Neural progenitor cell (in vitro differentiated cells): Measurements from ENCODE around the gene IRGC. TPM values are rescaled to one million over a fixed set of nuclear protein-coding genes. Genes with fewer than 3 reads are reported as not detected.

Experiments used
- DNase-seq: peaks from one replicate; pipeline ENCODE4 v3.0.0-alpha.2; 2016; ENCODE audit warnings: low spot score
- H2AFZ ChIP-seq: fragments of 200-600 bp; sonication (generic); replicated peaks from 2 replicates; pipeline ENCODE4 v1.6.1; 2016; ENCODE audit warnings: antibody characterized with exemption
- H3F3A ChIP-seq: fragments of 200-600 bp; sonication (generic); 2 replicates; pipeline ENCODE4 v1.6.1; 2016; ENCODE audit warnings: antibody characterized with exemption, low read depth
- H3K27ac ChIP-seq: fragments of 200-600 bp; sonication (generic); 2 replicates; pipeline ENCODE4 v1.5.1; 2016; ENCODE audit warnings: mild to moderate bottlenecking
- H3K27me3 ChIP-seq: fragments of 200-600 bp; sonication (generic); 2 replicates; pipeline ENCODE4 v1.6.1; 2016; ENCODE audit warnings: mild to moderate bottlenecking, moderate library complexity
- H3K36me3 ChIP-seq: fragments of 200-600 bp; sonication (generic); 2 replicates; pipeline ENCODE4 v1.5.1; 2016
- H3K4me1 ChIP-seq: fragments of 200-600 bp; sonication (generic); 2 replicates; pipeline ENCODE4 v1.6.1; 2016; ENCODE audit warnings: mixed run types
- H3K4me2 ChIP-seq: fragments of 200-600 bp; sonication (generic); 2 replicates; pipeline ENCODE4 v1.6.1; 2016
- H3K4me3 ChIP-seq: fragments of 200-600 bp; sonication (generic); 2 replicates; pipeline ENCODE4 v1.5.1; 2016
- H3K79me2 ChIP-seq: fragments of 200-600 bp; sonication (generic); 2 replicates; pipeline ENCODE4 v1.6.1; 2016; ENCODE audit warnings: low read depth
- H3K9ac ChIP-seq: fragments of 200-600 bp; sonication (generic); 2 replicates; pipeline ENCODE4 v1.6.1; 2016
- H3K9me3 ChIP-seq: fragments of 200-600 bp; sonication (generic); 2 replicates; pipeline ENCODE4 v1.5.1; 2016; ENCODE audit warnings: low read depth
- H4K20me1 ChIP-seq: fragments of 200-600 bp; sonication (generic); 2 replicates; pipeline ENCODE4 v1.6.1; 2016; ENCODE audit warnings: low read depth
- H3K27ac Mint-ChIP-seq: 3 replicates; pipeline ENCODE4 v1.8.0; 2021; ENCODE audit warnings: mixed read lengths
- H3K27me3 Mint-ChIP-seq: 2 replicates; pipeline ENCODE4 v1.8.0; 2022; ENCODE audit warnings: low read depth, mild to moderate bottlenecking, inconsistent platforms, moderate library complexity, mixed read lengths; ENCODE audit not compliant: insufficient read depth
- H3K36me3 Mint-ChIP-seq: 3 replicates; pipeline ENCODE4 v1.8.0; 2021; ENCODE audit warnings: mixed read lengths
- H3K4me1 Mint-ChIP-seq: 3 replicates; pipeline ENCODE4 v1.8.0; 2021; ENCODE audit warnings: mixed read lengths
- H3K4me3 Mint-ChIP-seq: 3 replicates; pipeline ENCODE4 v1.8.0; 2021; ENCODE audit warnings: mild to moderate bottlenecking, moderate library complexity, mixed read lengths
- H3K9me3 Mint-ChIP-seq: 3 replicates; pipeline ENCODE4 v1.8.0; 2020; ENCODE audit warnings: mixed read lengths
- EZH2 ChIP-seq: fragments of 200-600 bp; sonication (generic); IDR thresholded peaks from 2 replicates; pipeline ENCODE4 v1.6.1; 2017; ENCODE audit warnings: antibody characterized with exemption, mild to moderate bottlenecking, moderate library complexity
- EZH2phosphoT487 ChIP-seq: fragments of 200-600 bp; sonication (generic); IDR thresholded peaks from 2 replicates; pipeline ENCODE4 v1.6.1; 2017; ENCODE audit warnings: antibody characterized with exemption
- total RNA-seq: library from RNA; depleted of rRNA; stranded (reverse); fragments of >200 nt; gene quantifications from 2 replicates; pipeline ENCODE4 v1.2.3, GENCODE V29; 2015; ENCODE audit warnings: low replicate concordance
- TF ChIP-seq, protein P1 (sequence below): fragments of 200-600 bp; sonication (generic); IDR thresholded peaks from 2 replicates; pipeline ENCODE4 v1.5.1; 2017; ENCODE audit warnings: antibody characterized with exemption, mild to moderate bottlenecking

Gene IRGC
- total RNA-seq, 1 donor from 2014 or later: not detected

DNA sequence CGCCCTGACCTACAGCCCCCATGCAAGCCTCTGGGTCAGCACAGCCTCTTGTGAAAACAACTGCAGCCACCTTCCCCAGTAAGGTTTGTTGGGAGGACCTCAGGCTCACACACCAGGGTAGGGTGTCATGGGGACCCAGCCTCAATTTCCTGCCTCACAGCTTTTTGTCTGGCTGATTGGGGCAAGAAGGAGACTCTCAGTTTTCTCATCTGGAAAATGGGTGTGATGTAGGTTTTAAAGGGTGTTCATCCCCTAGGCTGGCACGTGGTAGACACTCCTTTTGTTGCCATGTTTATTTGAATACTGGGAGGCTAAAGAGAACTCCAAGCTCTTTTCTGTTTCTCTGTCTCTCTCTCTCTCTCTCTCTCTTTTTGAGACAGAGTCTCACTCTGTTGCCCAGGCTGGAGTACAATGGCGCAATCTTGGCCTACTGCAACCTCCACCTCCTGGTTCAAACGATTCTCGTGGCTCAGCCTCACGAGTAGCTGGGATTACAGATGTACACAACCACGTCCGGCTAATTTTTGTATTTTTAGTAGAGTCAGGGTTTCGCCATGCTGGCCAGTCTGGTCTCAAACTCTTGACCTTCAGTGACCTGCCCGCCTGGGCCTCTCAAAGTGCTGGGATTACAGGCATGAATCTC lies 27.7 kb upstream of the IRGC start:
- no peak overlapping the region for H3K4me3 ChIP-seq
- no peak for DNase-seq
- H3K36me3 ChIP-seq: no peaks in the 10 kb centered on the region
- H4K20me1 ChIP-seq: no peaks in the 10 kb centered on the region
- Mint-ChIP-seq H3K9me3 (peaks cover 17% of the 10 kb centered on the region), H3K27ac (peak overlapping the region; percentile 53), H3K27me3 (peaks cover 17% of the 10 kb centered on the region), H3K36me3 (no peaks in the 10 kb centered on the region), H3K4me3 (peak overlapping the region; percentile 52), H3K4me1 (peaks cover 23% of the 10 kb centered on the region)
- peaks cover 9% of the 10 kb centered on the region for H3K4me1 ChIP-seq
- no peaks in the 10 kb centered on the region for H3K27me3 ChIP-seq
- H3K79me2 ChIP-seq: no peaks in the 10 kb centered on the region
- TF ChIP-seq EZH2: no peak
- TF ChIP-seq, protein P1, sequence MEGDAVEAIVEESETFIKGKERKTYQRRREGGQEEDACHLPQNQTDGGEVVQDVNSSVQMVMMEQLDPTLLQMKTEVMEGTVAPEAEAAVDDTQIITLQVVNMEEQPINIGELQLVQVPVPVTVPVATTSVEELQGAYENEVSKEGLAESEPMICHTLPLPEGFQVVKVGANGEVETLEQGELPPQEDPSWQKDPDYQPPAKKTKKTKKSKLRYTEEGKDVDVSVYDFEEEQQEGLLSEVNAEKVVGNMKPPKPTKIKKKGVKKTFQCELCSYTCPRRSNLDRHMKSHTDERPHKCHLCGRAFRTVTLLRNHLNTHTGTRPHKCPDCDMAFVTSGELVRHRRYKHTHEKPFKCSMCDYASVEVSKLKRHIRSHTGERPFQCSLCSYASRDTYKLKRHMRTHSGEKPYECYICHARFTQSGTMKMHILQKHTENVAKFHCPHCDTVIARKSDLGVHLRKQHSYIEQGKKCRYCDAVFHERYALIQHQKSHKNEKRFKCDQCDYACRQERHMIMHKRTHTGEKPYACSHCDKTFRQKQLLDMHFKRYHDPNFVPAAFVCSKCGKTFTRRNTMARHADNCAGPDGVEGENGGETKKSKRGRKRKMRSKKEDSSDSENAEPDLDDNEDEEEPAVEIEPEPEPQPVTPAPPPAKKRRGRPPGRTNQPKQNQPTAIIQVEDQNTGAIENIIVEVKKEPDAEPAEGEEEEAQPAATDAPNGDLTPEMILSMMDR: no peak
- TF ChIP-seq EZH2phosphoT487: no peak
- peak overlapping the region; percentile 86 for H3K27ac ChIP-seq
- no peak overlapping the region for H3K9ac ChIP-seq
- peaks cover 19% of the 10 kb centered on the region for H3F3A ChIP-seq
- H3K4me2 ChIP-seq: peak overlapping the region; percentile 67
- H3K9me3 ChIP-seq: no peaks in the 10 kb centered on the region
- H2AFZ ChIP-seq: no peak overlapping the region

DNA sequence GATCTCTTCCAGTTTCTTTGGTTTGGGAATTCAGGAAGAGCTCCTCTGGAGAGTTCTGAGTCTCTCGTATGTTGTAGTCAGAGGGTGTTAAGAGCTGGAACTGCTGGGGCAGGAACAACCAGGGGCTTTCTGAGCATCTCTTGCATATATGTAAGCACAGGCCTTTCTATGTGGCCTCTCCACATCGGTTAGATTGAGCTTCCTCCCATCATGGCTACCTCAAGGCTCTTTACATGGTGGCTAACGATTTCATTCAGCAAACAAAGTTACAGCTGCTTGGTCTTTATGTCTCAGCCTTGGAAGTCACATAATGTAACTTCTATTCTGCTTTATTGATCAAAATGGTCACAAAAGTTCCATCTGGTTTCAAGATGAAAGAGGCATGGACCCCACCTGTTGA lies 25.4 kb upstream of the IRGC start:
- Mint-ChIP-seq H3K4me1 (peaks cover 21% of the 10 kb centered on the region), H3K4me3 (no peak overlapping the region), H3K9me3 (peaks cover 17% of the 10 kb centered on the region), H3K27me3 (peaks cover 26% of the 10 kb centered on the region), H3K27ac (no peak overlapping the region), H3K36me3 (no peaks in the 10 kb centered on the region)
- H3K9me3 ChIP-seq: no peaks in the 10 kb centered on the region
- H3K27ac ChIP-seq: no peak overlapping the region
- H4K20me1 ChIP-seq: no peaks in the 10 kb centered on the region
- H3F3A ChIP-seq: peaks cover 19% of the 10 kb centered on the region
- no peak overlapping the region for H3K4me2 ChIP-seq
- H3K4me3 ChIP-seq: no peak overlapping the region
- peaks cover 9% of the 10 kb centered on the region for H3K4me1 ChIP-seq
- DNase-seq: no peak
- H3K79me2 ChIP-seq: no peaks in the 10 kb centered on the region
- H2AFZ ChIP-seq: no peak overlapping the region
- no peaks in the 10 kb centered on the region for H3K36me3 ChIP-seq
- H3K27me3 ChIP-seq: no peaks in the 10 kb centered on the region
- no peak for TF ChIP-seq EZH2
- no peak for TF ChIP-seq EZH2phosphoT487
- TF ChIP-seq, protein P1: no peak
- H3K9ac ChIP-seq: no peak overlapping the region

DNA sequence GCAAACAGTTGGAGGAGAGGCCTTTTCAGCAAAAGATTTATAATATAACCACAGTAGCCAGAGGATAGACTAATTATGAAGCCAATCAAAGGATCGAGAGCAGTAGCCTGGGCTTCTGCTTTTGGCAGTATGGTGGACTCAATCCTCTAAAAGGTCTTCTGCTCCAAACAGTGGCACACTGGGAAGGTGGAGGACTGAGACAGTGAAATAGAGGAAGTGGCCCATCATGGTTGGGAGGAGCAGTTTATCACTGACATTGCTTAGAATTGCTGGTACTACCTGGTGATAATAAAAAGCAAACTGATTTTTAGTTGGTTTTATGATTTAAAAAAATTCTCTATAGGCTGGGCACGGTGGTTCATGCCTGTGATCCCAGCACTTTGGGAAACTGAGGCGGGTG lies 25.0 kb upstream of the IRGC start:
- H3K27me3 Mint-ChIP-seq: peaks cover 25% of the 10 kb centered on the region
- no peak overlapping the region for H3K27ac Mint-ChIP-seq
- Histone ChIP-seq H3K9ac (no peak overlapping the region), H3K4me2 (no peak overlapping the region), H3K79me2 (no peaks in the 10 kb centered on the region), H3K36me3 (no peaks in the 10 kb centered on the region), H3K27me3 (no peaks in the 10 kb centered on the region), H3F3A (peaks cover 19% of the 10 kb centered on the region), H3K27ac (no peak overlapping the region), H2AFZ (no peak overlapping the region), H3K9me3 (no peaks in the 10 kb centered on the region), H3K4me1 (peaks cover 9% of the 10 kb centered on the region), H3K4me3 (no peak overlapping the region), H4K20me1 (no peaks in the 10 kb centered on the region)
- H3K9me3 Mint-ChIP-seq: peaks cover 17% of the 10 kb centered on the region
- H3K4me1 Mint-ChIP-seq: peaks cover 18% of the 10 kb centered on the region
- TF ChIP-seq EZH2 (no peak), EZH2phosphoT487 (no peak)
- TF ChIP-seq, protein P1: no peak
- H3K36me3 Mint-ChIP-seq: no peaks in the 10 kb centered on the region
- H3K4me3 Mint-ChIP-seq: no peak overlapping the region
- DNase-seq: no peak
